K562 (cell line): ENCODE data around the gene RALGAPB. TPM values are rescaled to one million over a fixed set of nuclear protein-coding genes. Genes with fewer than 3 reads are reported as not detected.

Experiments used
- ADNP ChIP-seq: fragments of 200-800 bp; sonication (Bioruptor generic); IDR thresholded peaks from 2 replicates; pipeline ENCODE4 v1.6.1; 2016; ENCODE audit warnings: missing genetic modification characterization, missing compliant biosample characterization
- AFF4 ChIP-seq: sonication (generic); formaldehyde crosslinking; IDR thresholded peaks from 2 replicates; pipeline ENCODE4 v1.8.0; 2023; ENCODE audit warnings: mild to moderate bottlenecking, missing genetic modification reagents
- DDX20 ChIP-seq: fragments of 450-650 bp; IDR thresholded peaks from 2 replicates; pipeline ENCODE4 v1.6.1; 2016; ENCODE audit warnings: missing genetic modification characterization, low read depth, mild to moderate bottlenecking, missing compliant biosample characterization, moderate library complexity
- ETS1 ChIP-seq: conservative IDR thresholded peaks from 2 replicates; pipeline ENCODE4 v1.6.1; 2011; ENCODE audit warnings: low read depth, mild to moderate bottlenecking, low read length; ENCODE audit not compliant: control insufficient read depth
- FOXA3 ChIP-seq, 2 experiments: fragments of 450-650 bp in 1 of 2; sonication (generic) in 1 of 2; formaldehyde crosslinking; IDR thresholded peaks in 1 of 2; conservative IDR thresholded peaks in 1 of 2; 2 replicates each; pipeline versions ENCODE4 v1.4.0 to v1.8.0; 2020 to 2022; ENCODE audit warnings: mild to moderate bottlenecking in 2 of 2, missing genetic modification reagents in 1 of 2
- GABPB2 ChIP-seq: fragments of 250-450 bp; sonication (Bioruptor Pico); conservative IDR thresholded peaks from 2 replicates; pipeline ENCODE4 v1.5.1; 2021; ENCODE audit warnings: mild to moderate bottlenecking
- LEF1 ChIP-seq: fragments of 450-650 bp; IDR thresholded peaks from 2 replicates; pipeline ENCODE4 v1.6.1; 2016; ENCODE audit warnings: mild to moderate bottlenecking
- MBD2 ChIP-seq: sonication (generic); IDR thresholded peaks from 2 replicates; pipeline ENCODE4 v1.6.1; 2016; ENCODE audit warnings: low read depth, borderline replicate concordance
- NR4A1 ChIP-seq, 2 experiments: fragments of 250-450 bp in 1 of 2; fragments of 450-650 bp in 1 of 2; sonication (Bioruptor Pico) in 1 of 2; IDR thresholded peaks; 2 replicates each; pipeline versions ENCODE4 v1.4.0 to v1.6.1; 2016 to 2020; ENCODE audit warnings: mild to moderate bottlenecking in 2 of 2, missing compliant biosample characterization in 1 of 2, missing genetic modification characterization in 1 of 2, moderate library complexity in 1 of 2
- RBFOX2 ChIP-seq: fragments of 200-400 bp; formaldehyde crosslinking; IDR thresholded peaks from 2 replicates; pipeline ENCODE4 v1.6.1; 2017; ENCODE audit warnings: low read depth, mild to moderate bottlenecking, low read length, moderate library complexity
- RFX7 ChIP-seq: fragments of 250-450 bp; sonication (Bioruptor Pico); IDR thresholded peaks from 2 replicates; pipeline ENCODE4 v1.5.1; 2021; ENCODE audit warnings: mild to moderate bottlenecking
- TAF7 ChIP-seq: fragments of 450-650 bp; IDR thresholded peaks from 2 replicates; pipeline ENCODE4 v1.6.1; 2016; ENCODE audit warnings: missing genetic modification characterization, missing compliant biosample characterization
- TAL1 ChIP-seq: fragments of 450-650 bp; IDR thresholded peaks from 2 replicates; pipeline ENCODE4 v1.6.1; 2016; ENCODE audit warnings: mild to moderate bottlenecking
- TCF3 ChIP-seq: sonication (generic); formaldehyde crosslinking; IDR thresholded peaks from 2 replicates; pipeline ENCODE4 v1.4.0; 2020; ENCODE audit warnings: mild to moderate bottlenecking, missing genetic modification reagents
- ZBED1 ChIP-seq: IDR thresholded peaks from 2 replicates; pipeline ENCODE4 v1.6.1; 2014
- ZC3H8 ChIP-seq: fragments of 450-650 bp; IDR thresholded peaks from 2 replicates; pipeline ENCODE4 v1.6.1; 2017
- ZNF589 ChIP-seq: fragments of 200-800 bp; sonication (Bioruptor generic); IDR thresholded peaks from 2 replicates; pipeline ENCODE4 v1.6.1; 2016; ENCODE audit warnings: low read depth, missing genetic modification characterization, missing compliant biosample characterization
- polyA plus RNA-seq, 8 experiments: library from polyadenylated mRNA; depleted of rRNA in 4 of 8; stranded (reverse) in 5 of 8; unstranded in 3 of 8; fragments of >200 nt; fragmentation: Nextera tagmentation in 2 of 8; fragmentation: Illumina TruSeq in 1 of 8; extraction: Ambion mirVana in 2 of 8; extraction: Trizol in 1 of 8; gene quantifications; 2 replicates each; pipeline versions ENCODE4 v1.2.1 to v1.2.3, GENCODE V29; 2011 to 2014; ENCODE audit warnings: inconsistent platforms in 1 of 8, missing spikeins in 1 of 8
- total RNA-seq, 7 experiments: library from RNA; depleted of rRNA in 6 of 7; stranded (reverse); fragments of >200 nt in 6 of 7; fragmentation: Illumina TruSeq in 2 of 7; extraction: Trizol in 2 of 7; gene quantifications; 2 replicates each; pipeline versions ENCODE4 v1.2.1 to v1.2.3, GENCODE V29; 2011 to 2021; ENCODE audit warnings: low replicate concordance in 1 of 7
- TF ChIP-seq, protein P1 (sequence below): fragments of 450-650 bp; IDR thresholded peaks from 2 replicates; pipeline ENCODE4 v1.6.1; 2017; ENCODE audit warnings: antibody characterized with exemption
- TF ChIP-seq, protein P2 (sequence below): fragments of 250-450 bp; sonication (Bioruptor Pico); IDR thresholded peaks from 2 replicates; pipeline ENCODE4 v1.8.0; 2022; ENCODE audit warnings: moderate library complexity, mild to moderate bottlenecking, inconsistent platforms
- TF ChIP-seq, protein P3 (sequence below): fragments of 450-650 bp; IDR thresholded peaks from 2 replicates; pipeline ENCODE4 v1.6.1; 2016; ENCODE audit warnings: missing biosample characterization, missing genetic modification characterization

Gene RALGAPB
- total and polyA plus RNA-seq, 9 of the 15 experiments (the other 6 are each of a cell fraction or from before 2014, with no cell fraction given) = 4.3 to 25.6 (median 13.6) TPM

GRCh38 chr20:38446441-38447209, 26.0 kb upstream of the RALGAPB start (continued):
- TF ChIP-seq DDX20 (no peak), TAF7 (tag) (peak; percentile 84; the same call in 1 of the 2 replicates), FOXA3 (CRISPR knock-in tag; conservative IDR thresholded peaks at IDR 0.05 in 1 of 2, IDR thresholded peaks at IDR 0.05 in 1 of 2) (no peak; a peak in 1 of 4 replicates), LEF1 (peak; percentile 62; the same call in 1 of the 2 replicates), TAL1 (no peak), TCF3 (CRISPR knock-in tag) (no peak; the same call in none of the 2 replicates), AFF4 (CRISPR knock-in tag) (peak; percentile 86), ADNP (no peak), ZNF589 (CRISPR knock-in tag) (no peak), MBD2 (peak; percentile 86), ZC3H8 (no peak), GABPB2 (CRISPR knock-in tag) (no peak), RBFOX2 (peak; percentile 99), ZBED1 (no peak), ETS1 (peak; percentile 92), NR4A1 (CRISPR knock-in tag; IDR thresholded peaks at IDR 0.05) (no peak), NR4A1 (tag; IDR thresholded peaks at IDR 0.05) (no peak), RFX7 (CRISPR knock-in tag) (no peak)
- TF ChIP-seq, protein P1, sequence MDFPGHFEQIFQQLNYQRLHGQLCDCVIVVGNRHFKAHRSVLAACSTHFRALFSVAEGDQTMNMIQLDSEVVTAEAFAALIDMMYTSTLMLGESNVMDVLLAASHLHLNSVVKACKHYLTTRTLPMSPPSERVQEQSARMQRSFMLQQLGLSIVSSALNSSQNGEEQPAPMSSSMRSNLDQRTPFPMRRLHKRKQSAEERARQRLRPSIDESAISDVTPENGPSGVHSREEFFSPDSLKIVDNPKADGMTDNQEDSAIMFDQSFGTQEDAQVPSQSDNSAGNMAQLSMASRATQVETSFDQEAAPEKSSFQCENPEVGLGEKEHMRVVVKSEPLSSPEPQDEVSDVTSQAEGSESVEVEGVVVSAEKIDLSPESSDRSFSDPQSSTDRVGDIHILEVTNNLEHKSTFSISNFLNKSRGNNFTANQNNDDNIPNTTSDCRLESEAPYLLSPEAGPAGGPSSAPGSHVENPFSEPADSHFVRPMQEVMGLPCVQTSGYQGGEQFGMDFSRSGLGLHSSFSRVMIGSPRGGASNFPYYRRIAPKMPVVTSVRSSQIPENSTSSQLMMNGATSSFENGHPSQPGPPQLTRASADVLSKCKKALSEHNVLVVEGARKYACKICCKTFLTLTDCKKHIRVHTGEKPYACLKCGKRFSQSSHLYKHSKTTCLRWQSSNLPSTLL = no peak
- TF ChIP-seq, protein P2, sequence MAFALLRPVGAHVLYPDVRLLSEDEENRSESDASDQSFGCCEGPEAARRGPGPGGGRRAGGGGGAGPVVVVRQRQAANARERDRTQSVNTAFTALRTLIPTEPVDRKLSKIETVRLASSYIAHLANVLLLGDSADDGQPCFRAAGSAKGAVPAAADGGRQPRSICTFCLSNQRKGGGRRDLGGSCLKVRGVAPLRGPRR (CRISPR knock-in tag) = no peak
- TF ChIP-seq, protein P3, sequence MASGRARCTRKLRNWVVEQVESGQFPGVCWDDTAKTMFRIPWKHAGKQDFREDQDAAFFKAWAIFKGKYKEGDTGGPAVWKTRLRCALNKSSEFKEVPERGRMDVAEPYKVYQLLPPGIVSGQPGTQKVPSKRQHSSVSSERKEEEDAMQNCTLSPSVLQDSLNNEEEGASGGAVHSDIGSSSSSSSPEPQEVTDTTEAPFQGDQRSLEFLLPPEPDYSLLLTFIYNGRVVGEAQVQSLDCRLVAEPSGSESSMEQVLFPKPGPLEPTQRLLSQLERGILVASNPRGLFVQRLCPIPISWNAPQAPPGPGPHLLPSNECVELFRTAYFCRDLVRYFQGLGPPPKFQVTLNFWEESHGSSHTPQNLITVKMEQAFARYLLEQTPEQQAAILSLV (tag) = no peak
